NCI-H345 treated with DMSO at 0.1 percent for 48 hours (cell line): Measurements from ENCODE around the gene PPP2R2B.
"Not testable (repeated sequence)": the region's sequence is repeated elsewhere in the genome, so short reads cannot be mapped to it uniquely, and the experiment has no call there.

Source experiments
- DNase-seq: peaks from one replicate; lab custom pipeline; 2025; ENCODE audit not compliant: unreplicated experiment; lab: John Stamatoyannopoulos, UW

Gene PPP2R2B

GRCh38 chr5:146623666-146624065 is 254.9 kb downstream of the PPP2R2B start:
- DNase-seq = no peak

GRCh38 chr5:146623009-146623408 is 255.5 kb downstream of the PPP2R2B start:
- no peak for DNase-seq

GRCh38 chr5:146622391-146622790 is 256.2 kb downstream of the PPP2R2B start:
- DNase-seq = no peak

GRCh38 chr5:146620669-146621051 is 257.9 kb downstream of the PPP2R2B start:
- DNase-seq = peak; percentile 95

GRCh38 chr5:146620031-146620668 is 258.4 kb downstream of the PPP2R2B start:
- no peak for DNase-seq

- no peak for DNase-seq
These were observed 260.1 kb downstream of the PPP2R2B start for GRCh38 chr5:146618434-146618833.

- DNase-seq = not testable (repeated sequence)
These were observed 268.8 kb downstream of the PPP2R2B start for GRCh38 chr5:146609731-146610130.

GRCh38 chr5:146607659-146608332 is 270.8 kb downstream of the PPP2R2B start:
- DNase-seq = no peak

- DNase-seq = no peak
These were observed 271.7 kb downstream of the PPP2R2B start for GRCh38 chr5:146606893-146607292.

GRCh38 chr5:146600376-146600775 is 278.2 kb downstream of the PPP2R2B start:
- DNase-seq = no peak

- no peak for DNase-seq
These were observed 279.3 kb downstream of the PPP2R2B start for GRCh38 chr5:146599261-146599660.

- no peak for DNase-seq
These were observed 283.5 kb downstream of the PPP2R2B start for GRCh38 chr5:146595088-146595487.

GRCh38 chr5:146592352-146592751 is 286.2 kb downstream of the PPP2R2B start:
- no peak for DNase-seq

- no peak for DNase-seq
These were observed 289.6 kb downstream of the PPP2R2B start for GRCh38 chr5:146589028-146589345.

GRCh38 chr5:146588331-146589027 is 290.1 kb downstream of the PPP2R2B start:
- no peak for DNase-seq

GRCh38 chr5:146586752-146587151 is 291.8 kb downstream of the PPP2R2B start:
- DNase-seq = no peak

- DNase-seq = no peak
These were observed 293.8 kb downstream of the PPP2R2B start for GRCh38 chr5:146584750-146585149.

- no peak for DNase-seq
These were observed 296.4 kb downstream of the PPP2R2B start for GRCh38 chr5:146582051-146582596.

- DNase-seq = no peak
These were observed 298.3 kb downstream of the PPP2R2B start for GRCh38 chr5:146580237-146580636.

- no peak for DNase-seq
These were observed 303.8 kb downstream of the PPP2R2B start for GRCh38 chr5:146574713-146575112.

GRCh38 chr5:146568161-146568560 is 310.4 kb downstream of the PPP2R2B start:
- no peak for DNase-seq

- peak; percentile 76 for DNase-seq
These were observed 312.7 kb downstream of the PPP2R2B start for GRCh38 chr5:146565764-146566367.
